Measurements from ENCODE around the gene GMDS. TPM values are rescaled to one million over a fixed set of nuclear protein-coding genes. Genes with fewer than 3 reads are reported as not detected.

The GMDS gene
- total and polyA plus RNA-seq, 2 experiments from 2014 or later: 30.1 to 36.5 TPM

DNA sequence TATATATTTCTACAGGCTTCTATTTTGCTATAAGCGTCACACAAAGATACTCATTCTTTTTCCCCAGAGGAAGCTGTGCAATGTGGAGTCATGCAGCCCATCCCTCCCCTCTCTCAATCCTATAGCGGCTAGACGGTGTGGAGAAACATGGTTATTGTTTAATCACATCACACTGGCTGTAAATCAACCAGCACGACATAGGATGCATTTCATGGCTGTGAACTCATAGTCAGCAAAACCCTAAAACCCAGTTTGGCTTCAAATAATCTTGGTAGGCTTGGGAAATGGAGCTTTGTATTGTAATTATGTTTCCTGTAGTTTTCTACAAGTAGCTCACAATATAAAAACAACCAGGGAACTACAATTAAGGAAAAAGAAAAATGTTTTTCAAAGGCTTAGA is 618.9 kb downstream of the GMDS start:
- no peaks in the 10 kb centered on the region for H3K79me2 ChIP-seq (replicated peaks; ENCODE audit: insufficient read depth)

DNA sequence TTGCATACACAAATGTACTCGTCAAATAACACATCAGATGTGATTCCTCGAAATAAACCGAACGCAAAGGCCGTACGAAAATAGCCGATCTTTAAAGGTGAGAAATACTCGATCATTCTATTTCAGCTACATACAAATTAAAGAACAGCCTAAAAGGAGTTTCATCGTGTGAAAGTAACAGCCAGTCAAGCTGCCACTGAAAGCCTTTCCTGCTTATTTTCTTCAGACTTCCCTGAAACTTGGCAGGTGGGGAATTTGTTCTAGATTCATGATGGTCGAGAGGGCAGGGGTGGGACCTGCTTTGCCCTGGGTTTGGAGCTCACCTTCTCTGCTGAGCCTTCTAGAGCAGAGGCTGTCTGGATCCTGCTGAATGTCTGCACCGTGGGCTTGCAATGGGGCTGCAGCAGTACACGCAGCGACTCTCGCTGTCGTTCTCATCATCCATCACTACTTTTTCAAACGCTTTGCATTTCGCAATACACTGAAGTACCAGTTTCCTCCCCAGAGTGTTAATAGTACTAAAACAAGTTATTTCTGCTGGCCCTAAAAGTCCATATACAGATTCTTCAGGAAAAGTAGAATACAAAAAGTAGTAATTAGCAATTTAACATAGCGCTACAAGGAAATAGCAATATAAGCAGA is 619.5 kb downstream of the GMDS start:
- peaks cover 59% of the 10 kb centered on the region for H4K20me1 ChIP-seq (replicated peaks; ENCODE audit: insufficient read depth)
- no peak for TF ChIP-seq JUNB (IDR thresholded peaks at IDR 0.05; ENCODE audit: unreplicated experiment)
- TF ChIP-seq NANOG (IDR thresholded peaks at IDR 0.05; ENCODE audit: borderline replicate concordance): no peak
- no peak for TF ChIP-seq EZH2phosphoT487 (IDR thresholded peaks at IDR 0.05; ENCODE audit: unreplicated experiment)
- no peak for TF ChIP-seq ZNF114 (CRISPR knock-in tag; IDR thresholded peaks at IDR 0.05)
- no peak for TF ChIP-seq CREB1 (CRISPR knock-in tag; IDR thresholded peaks at IDR 0.05; ENCODE audit: low read depth)
- peak; percentile 17 for TF ChIP-seq EZH2 (IDR thresholded peaks at IDR 0.05; ENCODE audit: low read depth, unreplicated experiment)
- TF ChIP-seq POLR2AphosphoS5 (IDR thresholded peaks at IDR 0.05; ENCODE audit: low read depth): no peak
- H3K79me2 ChIP-seq (replicated peaks; ENCODE audit: insufficient read depth): no peaks in the 10 kb centered on the region
- Mint-ChIP-seq H3K27me3 (ENCODE audit: insufficient read depth, low read depth, poor library complexity) (peaks cover 90% of the 10 kb centered on the region), H3K27ac (no peak overlapping the region), H3K9me3 (no peaks in the 10 kb centered on the region), H3K4me1 (peaks cover 18% of the 10 kb centered on the region), H3K36me3 (ENCODE audit: low read depth) (no peaks in the 10 kb centered on the region; the same call in 2 of the 3 replicates), H3K4me3 (no peak overlapping the region)
- no peak overlapping the region for H3K4me2 ChIP-seq
- H3K4me3 ChIP-seq: no peak overlapping the region
- peaks cover 27% of the 10 kb centered on the region for H3K4me1 ChIP-seq (ENCODE audit: insufficient read depth)
- H3F3A ChIP-seq (replicated peaks; ENCODE audit: low read depth): 0 out of 2 replicates have a peak, but pooled peaks cover 12% of the 10 kb centered on the region
- DNase-seq (ENCODE audit: low spot score): no peak
- no peak for ATAC-seq
- no peaks in the 10 kb centered on the region for H3K9me2 ChIP-seq (ENCODE audit: insufficient read depth)
- no peak overlapping the region for H3K27ac ChIP-seq (ENCODE audit: low read depth)
- H2AFZ ChIP-seq: no peak overlapping the region
- H3K36me3 ChIP-seq (ENCODE audit: insufficient read depth): no peaks in the 10 kb centered on the region
- peaks cover 89% of the 10 kb centered on the region for H3K27me3 ChIP-seq (ENCODE audit: insufficient read depth)

More for the DNA sequence above, 618.9 kb downstream of the GMDS start:
- Histone ChIP-seq H3F3A (replicated peaks; ENCODE audit: low read depth) (0 out of 2 replicates have a peak, but pooled peaks cover 12% of the 10 kb centered on the region), H4K20me1 (replicated peaks; ENCODE audit: insufficient read depth) (peaks cover 59% of the 10 kb centered on the region), H3K4me2 (no peak overlapping the region), H3K36me3 (ENCODE audit: insufficient read depth) (no peaks in the 10 kb centered on the region), H3K4me1 (ENCODE audit: insufficient read depth) (peaks cover 21% of the 10 kb centered on the region), H2AFZ (no peak overlapping the region), H3K27ac (ENCODE audit: low read depth) (no peak overlapping the region), H3K9me2 (ENCODE audit: insufficient read depth) (no peaks in the 10 kb centered on the region), H3K4me3 (no peak overlapping the region), H3K27me3 (ENCODE audit: insufficient read depth) (peaks cover 83% of the 10 kb centered on the region)
- Mint-ChIP-seq H3K4me3 (no peak overlapping the region), H3K27ac (no peak overlapping the region), H3K27me3 (ENCODE audit: insufficient read depth, low read depth, poor library complexity) (peaks cover 85% of the 10 kb centered on the region), H3K36me3 (ENCODE audit: low read depth) (no peaks in the 10 kb centered on the region; the same call in 2 of the 3 replicates), H3K4me1 (peaks cover 18% of the 10 kb centered on the region), H3K9me3 (no peaks in the 10 kb centered on the region)
- TF ChIP-seq STAT1 (IDR thresholded peaks at IDR 0.05; ENCODE audit: unreplicated experiment): no peak
- no peak for TF ChIP-seq CTCF (conservative IDR thresholded peaks at IDR 0.05; ENCODE audit: low read depth in 2 of 2)
- TF ChIP-seq EZH2 (IDR thresholded peaks at IDR 0.05; ENCODE audit: low read depth, unreplicated experiment): peak; percentile 44
- ATAC-seq: no peak
- no peak for DNase-seq (ENCODE audit: low spot score)
